Neural progenitor cell (in vitro differentiated cells): ENCODE data around the gene COG5.

Experiments used
- CTCF ChIP-seq: fragments of 200-600 bp; sonication (generic); IDR thresholded peaks from 2 replicates; pipeline ENCODE4 v1.5.1; 2017; ENCODE audit warnings: antibody characterized with exemption, mild to moderate bottlenecking
- EZH2 ChIP-seq: fragments of 200-600 bp; sonication (generic); IDR thresholded peaks from 2 replicates; pipeline ENCODE4 v1.6.1; 2017; ENCODE audit warnings: antibody characterized with exemption, mild to moderate bottlenecking, moderate library complexity
- EZH2phosphoT487 ChIP-seq: fragments of 200-600 bp; sonication (generic); IDR thresholded peaks from 2 replicates; pipeline ENCODE4 v1.6.1; 2017; ENCODE audit warnings: antibody characterized with exemption

DNA sequence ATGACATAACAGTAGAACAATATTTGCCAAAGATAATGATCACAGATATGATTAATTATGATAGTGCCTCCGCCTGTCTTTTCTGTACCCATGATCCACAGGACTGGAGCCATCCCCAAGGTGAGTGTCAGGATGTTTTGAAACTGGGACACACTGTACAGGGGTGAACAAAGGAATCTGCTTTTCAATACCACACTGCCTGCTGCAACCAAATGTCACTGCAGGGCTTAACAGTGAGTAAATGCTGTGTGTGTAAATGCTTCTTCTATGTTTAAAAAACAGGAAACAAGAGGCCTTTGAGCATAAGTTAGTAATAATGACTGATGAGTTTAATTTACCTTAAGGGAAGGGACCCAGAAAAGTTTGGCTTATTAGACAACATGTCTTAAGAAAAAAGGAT, 329.7 kb downstream of the COG5 start:
- no peak for TF ChIP-seq CTCF
- TF ChIP-seq EZH2phosphoT487 = no peak
- no peak for TF ChIP-seq EZH2
